Renal cortex interstitium (tissue), 11 donors: ENCODE data around the gene FCHSD1. TPM values are rescaled to one million over a fixed set of nuclear protein-coding genes. Genes with fewer than 3 reads are reported as not detected.

Experiments
- DNase-seq, 11 donors: peaks; one replicate each; pipeline ENCODE4 v3.0.0-alpha.2; 2013; ENCODE audit warnings: low read depth in 9 of 11, low spot score in 4 of 11; ENCODE audit errors: extremely low read depth in 1 of 11
- polyA plus RNA-seq, 3 donors: library from polyadenylated mRNA; unstranded; fragments of 120-200 nt; gene quantifications; one replicate each; pipeline ENCODE4 v1.2.1, GENCODE V29; 2013; ENCODE audit not compliant: insufficient read length in 3 of 3

Gene FCHSD1
- polyA plus RNA-seq, 3 donors = 12.4 to 19.5 (median 13.5) TPM

DNA sequence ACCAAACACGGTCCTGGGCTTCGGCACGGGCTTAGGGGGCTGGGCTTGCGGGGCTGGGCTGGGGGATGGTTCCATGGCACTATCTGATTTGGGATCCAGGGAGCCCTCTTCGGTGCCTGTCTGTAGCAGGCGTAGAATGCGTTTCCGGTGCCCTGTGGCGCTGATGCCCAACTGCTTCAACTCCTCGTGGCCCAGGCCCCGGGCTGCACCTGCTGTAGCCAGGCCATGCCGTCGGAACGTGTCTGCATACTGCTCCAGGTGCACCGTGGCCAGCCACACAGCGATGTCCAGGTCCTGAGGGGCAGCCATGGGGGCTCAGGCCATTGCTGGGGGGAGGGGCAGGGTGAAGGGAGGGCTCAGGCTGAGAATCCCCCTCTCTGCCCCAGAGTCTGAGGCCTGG is 29.0 kb upstream of the FCHSD1 start:
- DNase-seq = no peak

DNA sequence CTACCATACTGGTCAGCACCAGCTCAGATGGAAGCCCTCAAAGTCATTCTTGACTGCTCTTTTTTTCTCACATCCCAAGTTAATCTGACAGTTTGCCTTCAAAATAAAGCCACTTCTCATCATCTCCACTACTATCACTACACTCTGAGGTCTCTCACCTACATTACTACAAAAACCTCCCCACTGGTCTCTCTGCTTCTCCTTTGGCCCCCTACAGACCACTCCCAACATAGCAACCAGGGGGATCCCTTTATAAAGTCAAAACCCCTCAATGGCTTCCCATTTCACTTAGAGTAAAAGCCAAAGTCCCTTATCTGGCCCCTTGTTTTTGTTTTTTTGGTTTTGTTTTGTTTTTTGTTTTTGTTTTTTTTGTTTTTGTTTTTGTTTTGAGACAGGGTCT is 26.2 kb upstream of the FCHSD1 start:
- no peak for DNase-seq

DNA sequence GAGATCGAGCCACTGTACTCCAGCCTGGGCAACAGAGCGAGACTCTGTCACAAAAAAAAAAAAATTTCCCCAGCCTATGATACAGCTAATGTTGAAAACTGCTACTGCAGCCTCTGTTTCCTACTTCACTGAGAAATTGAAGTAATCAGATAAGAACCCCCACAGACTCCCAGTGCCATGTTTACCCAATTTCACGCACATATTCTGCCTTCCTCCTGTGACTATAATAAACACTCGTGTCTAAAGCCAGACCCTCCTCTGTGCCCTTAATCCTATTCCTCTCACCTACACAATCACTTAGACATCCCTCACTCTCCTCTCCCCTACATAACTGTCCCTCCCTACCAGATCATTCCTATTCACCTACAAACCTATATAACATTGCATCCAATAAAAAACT is 24.5 kb upstream of the FCHSD1 start:
- no peak for DNase-seq

DNA sequence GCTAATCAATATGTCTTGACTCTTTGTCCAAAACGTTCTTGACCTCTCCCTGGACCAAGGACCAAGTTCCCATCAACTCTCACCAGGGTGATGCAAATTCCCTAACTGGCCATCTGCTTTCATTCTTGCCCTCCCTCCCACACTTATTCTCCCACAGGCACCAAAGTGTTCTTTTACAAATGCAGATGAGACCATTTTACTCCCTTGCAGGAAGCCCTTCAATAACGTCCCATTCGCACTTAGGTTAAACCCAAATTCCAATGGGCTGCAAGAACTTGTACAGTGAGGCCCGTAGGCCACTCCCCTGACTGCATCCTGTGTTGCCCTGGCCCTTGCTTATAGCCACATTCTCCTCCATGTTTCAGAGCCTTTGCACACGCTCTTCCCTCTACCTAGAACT is 23.5 kb upstream of the FCHSD1 start:
- no peak for DNase-seq

DNA sequence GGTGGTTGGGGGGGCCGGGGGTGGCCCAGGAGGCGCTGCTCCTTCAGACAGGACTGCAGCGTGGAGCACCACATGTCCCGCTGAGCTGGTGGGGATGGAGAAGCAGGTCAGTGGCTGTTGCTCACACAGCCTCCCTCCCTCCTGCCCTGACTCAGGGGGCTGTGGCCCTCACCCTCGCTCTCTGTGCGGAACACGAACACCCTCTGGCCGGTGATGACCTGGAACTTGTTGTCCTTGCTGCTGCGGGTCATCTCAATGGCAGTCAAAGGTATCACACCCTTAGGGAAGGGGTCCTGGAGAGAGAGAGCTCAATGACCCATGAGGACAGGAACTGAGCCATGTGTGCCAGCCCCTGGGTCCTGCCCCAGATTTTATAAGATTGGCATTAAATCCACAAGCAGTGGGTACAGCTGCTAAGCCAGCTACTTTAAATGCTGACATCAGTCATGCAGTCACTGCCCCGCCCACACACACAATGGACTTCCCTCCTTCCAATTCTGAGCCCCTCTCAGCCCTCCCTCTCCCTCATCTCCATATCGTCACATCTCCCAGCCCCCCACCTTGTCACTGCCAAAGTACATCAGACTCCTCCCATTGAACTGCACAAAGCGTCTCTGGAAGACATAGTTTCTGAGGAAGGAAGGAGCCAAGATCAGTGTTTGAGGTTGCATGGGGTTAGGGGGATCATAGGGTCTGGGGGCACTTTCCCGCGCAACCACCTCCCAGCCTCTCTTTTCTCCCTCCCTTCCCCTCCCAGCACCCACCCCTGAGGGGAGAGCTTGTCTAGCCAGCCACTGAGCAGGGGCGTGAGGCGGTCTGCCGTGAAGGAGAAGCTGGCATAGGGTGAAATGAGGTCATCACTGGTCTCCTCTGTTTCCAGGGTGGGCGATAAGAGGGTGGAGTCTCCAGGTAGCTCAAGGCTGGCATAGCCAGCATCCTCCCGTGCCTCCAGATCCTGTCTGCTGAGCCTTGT is 21.9 kb upstream of the FCHSD1 start:
- no peak for DNase-seq

DNA sequence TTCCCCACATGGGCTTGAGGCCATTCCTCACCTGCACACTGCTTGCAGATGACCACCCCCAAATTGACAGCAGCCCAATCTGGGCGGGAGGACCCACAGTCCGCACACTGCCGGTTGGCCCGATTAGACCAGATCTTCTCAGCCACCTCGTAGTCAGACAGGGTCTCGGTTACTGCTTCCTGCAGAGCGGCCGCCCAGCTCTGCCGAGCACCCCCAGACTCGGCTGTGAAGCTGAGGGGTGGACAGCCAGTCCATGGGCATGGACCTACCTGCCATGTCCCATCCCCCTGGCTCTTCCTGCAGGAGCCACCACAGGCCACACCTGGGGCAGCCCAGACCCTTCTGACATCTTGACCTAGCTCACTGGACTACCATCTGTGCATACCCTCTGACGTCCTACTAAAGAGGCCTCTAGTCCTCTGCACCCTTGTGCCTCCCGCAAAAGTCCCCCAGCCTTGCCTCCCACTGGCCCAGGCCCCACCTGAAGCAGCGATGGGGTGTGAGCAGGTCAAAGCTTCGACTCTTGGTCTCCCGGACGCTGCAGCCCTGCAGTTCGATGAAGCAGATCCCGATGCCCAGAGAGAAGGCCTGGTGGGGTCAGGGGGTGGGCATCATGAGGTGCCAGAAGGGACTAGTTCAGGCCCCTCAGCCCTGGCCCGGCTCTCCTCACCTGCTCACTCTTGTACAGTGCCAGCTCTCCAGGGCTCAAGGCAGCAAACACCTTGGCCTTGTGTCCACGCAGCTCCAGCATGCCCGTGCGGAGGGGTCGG is 21.0 kb upstream of the FCHSD1 start:
- no peak for DNase-seq

DNA sequence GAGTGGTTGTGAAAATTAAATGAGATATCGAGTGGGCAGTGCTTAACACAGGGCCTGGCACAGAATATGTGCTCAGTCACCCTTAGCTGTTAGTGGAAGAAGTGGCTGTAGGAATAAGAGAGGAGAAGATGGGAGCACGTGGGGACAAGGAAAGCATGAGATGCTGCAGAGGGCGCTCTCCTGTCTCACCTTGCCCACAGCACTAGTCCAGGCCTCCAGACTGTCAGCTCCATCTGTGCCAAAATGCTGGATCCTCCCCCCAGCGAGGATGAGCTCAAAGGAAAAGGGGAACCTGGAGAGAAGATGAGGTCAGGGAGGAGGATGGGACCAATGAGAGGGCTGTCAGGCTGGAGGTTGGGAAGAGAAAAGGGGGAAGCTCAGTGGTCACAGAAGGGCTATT is 18.3 kb upstream of the FCHSD1 start:
- no peak for DNase-seq

DNA sequence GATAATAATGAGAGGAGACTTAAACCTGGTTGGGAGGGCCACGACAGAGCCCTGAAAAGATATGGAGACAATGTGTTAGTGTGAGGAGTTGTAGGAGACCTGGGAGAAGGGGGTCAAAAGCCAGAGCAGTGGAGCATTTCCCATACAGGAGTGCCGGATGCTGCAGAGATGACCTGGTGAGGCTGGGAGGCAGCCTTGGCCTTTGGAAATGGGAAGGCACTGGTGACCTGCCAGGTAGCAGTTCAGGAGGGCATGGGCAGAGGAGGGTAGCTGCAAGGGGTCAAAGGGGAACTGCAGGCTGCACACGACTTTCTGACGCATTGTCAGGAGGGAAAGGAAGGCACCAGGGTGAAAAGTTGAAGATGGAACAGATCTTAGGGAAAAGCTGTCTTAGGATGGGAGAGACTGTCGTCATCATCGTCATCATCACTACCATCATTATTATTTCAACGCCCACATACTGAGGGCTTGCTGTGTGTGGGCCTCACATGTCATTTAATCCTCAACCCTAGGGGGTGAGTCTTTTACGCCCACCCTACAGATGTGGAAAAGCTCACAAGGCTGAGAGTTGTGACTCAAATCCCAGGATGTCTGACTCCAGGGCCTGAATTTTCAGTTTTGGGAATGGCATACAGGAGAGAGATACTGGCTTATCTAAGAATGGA is 17.5 kb upstream of the FCHSD1 start:
- no peak for DNase-seq

DNA sequence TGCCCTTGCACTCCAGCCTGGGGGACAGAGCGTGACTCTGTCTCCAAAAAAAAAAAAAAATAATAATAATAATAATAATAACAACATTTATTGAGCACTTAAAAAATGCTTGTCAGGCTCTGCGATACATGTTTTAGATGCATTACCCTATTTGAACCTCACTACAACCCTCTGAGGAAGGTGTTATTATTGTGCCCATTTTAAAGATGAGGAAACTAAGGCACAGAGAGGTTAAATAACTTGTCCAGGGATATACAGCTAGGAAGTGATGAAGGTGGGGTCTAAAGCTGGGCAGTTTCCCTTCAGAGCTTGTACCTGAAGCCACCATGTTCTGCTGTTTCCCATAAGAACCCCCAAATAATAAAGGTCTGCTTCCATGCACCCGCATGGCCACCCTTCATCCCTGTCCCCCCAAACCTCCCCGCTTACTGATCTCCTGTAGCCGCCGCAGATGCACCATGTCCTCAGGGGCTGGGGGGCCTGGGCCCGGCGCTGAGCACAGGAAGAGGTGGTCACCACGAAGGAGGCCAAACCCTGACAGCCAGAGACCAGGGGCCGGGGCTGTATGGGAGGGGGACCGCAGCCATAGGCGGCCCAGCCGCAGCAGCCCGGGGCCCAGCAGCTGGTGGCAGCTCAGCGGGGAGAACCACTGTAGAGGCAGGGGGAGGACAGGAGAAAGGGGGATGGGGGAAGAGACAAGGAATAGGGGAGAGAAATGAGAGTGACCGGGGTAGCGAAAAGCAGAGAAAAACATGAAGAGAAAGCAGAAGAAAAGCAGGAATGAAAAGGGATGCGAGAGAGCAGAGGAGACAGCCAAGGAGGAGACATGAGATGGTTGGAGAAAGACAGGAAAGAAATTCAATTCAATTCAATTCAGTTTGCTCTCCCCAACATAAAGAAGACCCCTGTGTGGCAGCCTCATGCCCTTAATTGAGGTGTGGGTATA is 15.1 kb upstream of the FCHSD1 start:
- no peak for DNase-seq

DNA sequence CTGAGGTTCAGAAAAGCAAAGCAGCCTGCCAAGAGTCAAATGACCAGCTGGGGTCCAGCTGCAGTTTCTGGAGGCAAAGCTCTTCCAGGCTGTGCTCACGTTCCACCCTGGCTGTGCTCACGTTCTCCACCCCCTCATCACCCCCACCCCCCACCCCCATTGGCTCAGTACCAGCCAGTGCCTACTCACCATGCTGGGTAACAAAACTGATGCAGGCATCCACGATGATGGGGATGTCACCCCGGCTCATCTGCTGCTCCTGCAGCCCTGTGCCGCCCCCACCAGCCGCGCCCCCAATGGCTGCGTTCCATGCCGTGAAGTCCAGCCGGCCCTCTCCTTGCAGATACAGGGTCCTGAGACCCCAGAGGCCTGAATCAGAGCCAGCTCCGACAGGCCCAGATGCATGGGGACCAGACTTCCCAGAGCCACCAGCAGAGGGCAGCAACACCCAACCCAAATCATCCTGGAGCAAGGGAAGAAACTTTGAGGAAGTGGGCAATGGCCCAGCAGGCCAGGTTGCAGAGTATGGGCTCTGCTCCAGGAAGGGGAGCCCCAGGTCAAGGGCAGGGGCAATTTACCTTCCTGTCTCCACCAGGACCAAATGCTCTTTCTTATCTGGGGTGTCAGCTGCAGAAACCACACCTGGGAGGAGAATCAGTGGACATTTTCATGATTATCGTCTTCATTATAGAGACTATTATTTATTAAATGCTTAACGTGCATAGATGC is 13.7 kb upstream of the FCHSD1 start:
- peak in 4 of 11 donors; percentile 50 to 75 (median 64) for DNase-seq

DNA sequence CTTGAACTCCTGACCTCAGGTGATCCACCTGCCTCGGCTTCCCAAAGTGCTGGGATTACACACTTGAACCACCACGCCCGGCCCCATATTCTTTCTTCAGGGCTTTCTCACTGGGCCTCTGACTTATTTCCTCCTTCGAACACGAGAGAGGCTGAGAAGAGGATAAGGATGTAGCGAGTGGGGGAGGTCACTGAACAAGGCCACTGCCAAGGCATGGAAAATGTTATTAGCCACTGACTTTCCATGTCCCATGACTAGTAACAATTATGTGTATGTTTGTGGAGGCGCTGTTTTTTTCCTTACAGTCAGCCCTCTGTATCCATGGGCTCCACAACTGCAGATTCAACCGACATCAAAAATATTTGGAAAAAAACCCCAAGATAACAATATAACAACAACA is 12.3 kb upstream of the FCHSD1 start:
- no peak for DNase-seq

DNA sequence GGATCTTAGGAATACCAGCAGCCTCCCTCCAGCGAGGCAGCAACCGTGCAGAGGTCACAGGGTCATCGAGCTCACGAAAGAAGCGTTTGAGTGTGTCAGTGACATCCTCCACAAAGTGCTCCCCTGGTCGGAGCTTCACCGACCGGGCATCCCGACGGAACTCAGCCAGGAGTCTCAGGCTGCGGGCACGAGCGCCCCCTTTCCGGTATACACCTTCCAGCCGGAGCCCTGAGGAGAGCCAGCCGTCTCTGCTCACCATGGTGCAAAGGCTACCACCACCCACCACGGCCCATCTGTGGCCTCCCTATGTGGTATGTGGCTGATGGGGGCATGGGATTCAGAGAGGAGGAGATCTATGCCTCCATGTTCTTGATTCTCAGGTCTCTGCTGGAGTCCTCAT is 10.8 kb upstream of the FCHSD1 start:
- no peak for DNase-seq

DNA sequence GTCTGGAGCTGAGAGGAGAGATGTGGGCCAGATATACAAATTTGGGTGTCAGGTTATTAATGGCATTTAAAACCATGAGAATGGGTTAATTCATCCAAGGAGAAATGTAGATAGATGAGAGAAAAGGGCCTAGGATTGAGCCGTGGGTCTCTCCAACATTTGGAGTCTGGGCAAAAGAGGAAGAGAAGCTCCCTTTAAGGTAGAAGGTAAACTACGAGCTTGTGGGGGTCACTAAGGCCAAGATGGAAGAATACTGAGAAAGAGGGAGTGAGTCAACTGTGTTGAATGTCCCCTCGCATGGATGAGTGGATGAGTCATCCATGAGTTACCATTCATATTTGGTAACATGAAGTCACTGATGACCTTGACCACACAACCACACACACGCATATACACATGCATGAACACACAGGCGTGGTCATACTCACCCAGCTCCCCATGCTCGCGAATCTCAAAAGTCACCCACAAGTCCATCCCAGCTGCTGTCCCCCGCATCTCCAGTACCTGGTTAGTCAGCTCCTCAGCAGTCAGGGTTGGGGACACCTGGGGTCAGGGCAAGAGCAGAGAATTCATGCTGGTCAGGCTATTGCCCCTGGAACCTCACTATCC is 6.8 kb upstream of the FCHSD1 start:
- no peak for DNase-seq

DNA sequence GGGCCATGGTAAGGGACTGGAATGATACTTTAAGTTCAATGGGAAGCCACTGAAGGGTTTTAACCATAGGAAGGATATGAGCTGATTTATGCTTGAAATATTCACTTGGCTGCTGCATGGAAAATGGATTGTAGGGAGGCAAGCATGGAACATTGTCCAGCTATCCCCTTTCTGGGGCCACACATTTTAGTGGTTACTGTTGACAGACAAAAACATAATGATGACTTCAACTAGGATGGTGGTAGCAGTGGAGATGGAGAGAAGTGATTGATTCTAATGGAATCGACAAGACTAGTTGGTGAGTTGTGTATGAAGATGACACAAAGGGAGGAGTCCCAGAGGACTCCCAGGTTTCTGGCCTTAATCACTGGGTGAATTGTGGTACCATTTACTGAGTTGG is 6.2 kb upstream of the FCHSD1 start:
- no peak for DNase-seq

DNA sequence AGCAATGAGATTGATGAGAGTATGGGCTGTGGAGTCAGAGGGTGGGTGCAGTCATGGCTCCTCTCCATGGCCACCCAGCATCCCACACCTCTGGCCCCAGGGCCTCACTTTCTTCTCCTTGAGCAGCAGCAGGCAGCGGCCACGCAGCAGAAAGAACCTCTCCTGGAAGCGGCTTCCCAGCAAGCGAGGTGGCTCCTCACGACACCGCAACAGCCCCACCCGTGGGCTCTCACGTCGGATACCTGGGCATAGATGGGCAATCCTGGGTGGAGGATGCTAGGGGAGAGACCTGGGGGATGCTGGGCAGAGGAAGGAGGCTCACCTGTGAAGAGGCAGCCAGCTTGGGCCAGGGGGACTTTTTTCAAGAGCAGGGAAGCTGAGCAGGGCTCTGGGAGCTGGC is 5.2 kb upstream of the FCHSD1 start:
- DNase-seq = no peak

DNA sequence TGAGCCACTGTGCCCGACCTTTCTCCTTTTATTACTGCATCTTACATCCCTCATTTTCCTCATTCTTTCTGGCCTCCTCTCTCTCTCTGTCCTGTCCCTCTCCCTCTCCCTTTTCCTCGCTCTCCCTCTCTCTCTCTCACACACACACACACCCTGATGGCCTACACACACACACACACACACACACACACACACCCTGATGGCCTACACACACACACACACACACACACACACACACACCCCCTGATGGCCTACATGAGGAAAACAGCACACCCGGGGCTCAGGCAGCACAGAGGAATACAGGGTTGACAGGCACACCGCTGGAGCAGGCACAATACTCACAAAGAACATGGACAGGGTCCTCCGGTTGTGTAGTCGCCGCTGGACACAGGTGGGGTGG is 3.8 kb upstream of the FCHSD1 start:
- DNase-seq = no peak

DNA sequence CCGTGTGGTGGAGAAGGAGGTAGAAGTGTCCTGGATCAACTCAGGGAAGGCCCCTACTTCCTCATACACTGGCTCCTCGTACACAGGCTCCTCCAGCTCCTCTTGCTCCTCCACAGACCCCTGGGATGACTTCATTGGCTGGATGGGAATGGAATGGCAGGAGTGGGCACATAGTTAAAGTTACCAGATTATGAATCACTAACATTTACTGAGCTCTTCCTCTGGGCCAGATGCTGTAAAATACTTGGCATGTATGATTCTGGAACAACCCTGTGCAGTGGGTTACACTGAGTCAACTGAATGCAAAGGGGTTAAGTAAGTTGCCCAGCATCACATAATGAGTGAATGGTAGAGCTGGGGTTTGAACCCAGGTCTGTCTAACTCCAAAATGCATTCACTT is 3.1 kb upstream of the FCHSD1 start:
- no peak for DNase-seq

DNA sequence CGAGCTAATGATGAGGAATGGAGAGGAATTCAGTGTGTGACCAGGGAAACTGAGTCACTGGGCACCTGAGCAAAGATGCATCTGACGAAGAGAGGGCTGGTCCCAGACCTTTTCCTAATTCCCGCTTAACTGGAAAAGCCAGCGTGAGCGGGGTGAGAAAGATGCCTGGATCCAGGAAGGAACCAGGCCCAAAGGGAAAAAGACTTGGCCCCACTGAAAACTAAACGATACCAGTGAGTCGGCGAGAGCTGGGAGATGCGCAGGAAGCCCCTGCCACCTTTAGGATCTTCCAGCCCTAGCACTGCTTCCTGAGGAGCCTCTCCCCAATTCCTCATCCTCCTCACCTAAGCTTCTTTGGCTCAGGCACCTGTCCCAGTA is 499 bp upstream of the FCHSD1 start:
- DNase-seq = no peak
